ENCODE results near the gene ZBTB26.

The ZBTB26 gene

DNA sequence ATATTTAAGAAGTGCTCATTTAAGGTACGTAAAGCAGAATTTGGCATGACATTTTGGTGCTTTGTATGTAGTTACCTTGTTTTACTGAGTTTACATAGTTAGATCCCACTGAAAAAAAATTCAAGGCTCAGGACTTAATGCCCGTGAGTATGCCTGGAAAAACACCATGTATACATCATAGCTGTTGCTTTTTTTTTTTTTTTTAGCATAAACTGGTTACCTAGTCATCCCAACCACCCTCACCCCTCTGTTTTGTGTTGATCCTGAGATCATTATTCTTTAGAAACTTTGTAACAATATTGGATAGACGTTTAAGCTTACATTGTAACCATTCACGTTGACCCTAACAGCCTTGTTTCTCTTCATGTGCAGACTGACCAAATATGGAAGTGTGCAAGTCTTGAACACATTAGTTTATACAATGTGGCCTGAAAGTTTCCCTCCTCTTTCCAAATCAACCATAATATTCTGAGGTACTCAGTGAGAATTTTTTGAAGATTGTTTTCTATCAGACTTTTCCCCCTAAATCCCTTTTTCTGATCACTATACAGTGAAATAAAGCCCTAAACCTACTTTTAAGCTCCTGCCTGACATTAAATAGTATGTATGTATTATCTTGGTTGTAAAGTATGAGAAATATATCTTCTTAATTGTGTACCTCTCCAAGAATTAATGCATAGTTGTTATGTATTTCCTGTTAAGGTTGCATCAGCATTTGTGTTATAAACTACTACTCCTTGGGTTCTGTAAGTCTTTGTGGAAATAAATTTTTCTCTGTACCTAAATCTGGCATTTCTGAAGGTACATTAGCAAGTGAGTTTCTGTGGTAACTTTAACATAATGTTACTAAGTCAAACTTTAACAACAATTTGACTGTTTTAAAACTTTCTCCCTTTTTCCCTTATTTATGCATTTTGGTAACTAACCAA, 13.9 kb upstream of the ZBTB26 start:
- DNase-seq (ENCODE audit: extremely low read depth, insufficient read length) = no peak
- no peaks in the 10 kb centered on the region; the same call in none of the 2 replicates for H3K36me3 ChIP-seq (ENCODE audit: control insufficient read depth, insufficient read depth, low read length)
- H3K4me3 ChIP-seq (replicated peaks; ENCODE audit: low read depth, low read length) = no peak overlapping the region
- TF ChIP-seq, protein P1, sequence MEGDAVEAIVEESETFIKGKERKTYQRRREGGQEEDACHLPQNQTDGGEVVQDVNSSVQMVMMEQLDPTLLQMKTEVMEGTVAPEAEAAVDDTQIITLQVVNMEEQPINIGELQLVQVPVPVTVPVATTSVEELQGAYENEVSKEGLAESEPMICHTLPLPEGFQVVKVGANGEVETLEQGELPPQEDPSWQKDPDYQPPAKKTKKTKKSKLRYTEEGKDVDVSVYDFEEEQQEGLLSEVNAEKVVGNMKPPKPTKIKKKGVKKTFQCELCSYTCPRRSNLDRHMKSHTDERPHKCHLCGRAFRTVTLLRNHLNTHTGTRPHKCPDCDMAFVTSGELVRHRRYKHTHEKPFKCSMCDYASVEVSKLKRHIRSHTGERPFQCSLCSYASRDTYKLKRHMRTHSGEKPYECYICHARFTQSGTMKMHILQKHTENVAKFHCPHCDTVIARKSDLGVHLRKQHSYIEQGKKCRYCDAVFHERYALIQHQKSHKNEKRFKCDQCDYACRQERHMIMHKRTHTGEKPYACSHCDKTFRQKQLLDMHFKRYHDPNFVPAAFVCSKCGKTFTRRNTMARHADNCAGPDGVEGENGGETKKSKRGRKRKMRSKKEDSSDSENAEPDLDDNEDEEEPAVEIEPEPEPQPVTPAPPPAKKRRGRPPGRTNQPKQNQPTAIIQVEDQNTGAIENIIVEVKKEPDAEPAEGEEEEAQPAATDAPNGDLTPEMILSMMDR (IDR thresholded peaks at IDR 0.05; ENCODE audit: insufficient read depth, low read length, poor library complexity, severe bottlenecking) = no peak
- no peaks in the 10 kb centered on the region for H3K27me3 ChIP-seq (replicated peaks; ENCODE audit: control insufficient read depth, insufficient read depth, low read length)

DNA sequence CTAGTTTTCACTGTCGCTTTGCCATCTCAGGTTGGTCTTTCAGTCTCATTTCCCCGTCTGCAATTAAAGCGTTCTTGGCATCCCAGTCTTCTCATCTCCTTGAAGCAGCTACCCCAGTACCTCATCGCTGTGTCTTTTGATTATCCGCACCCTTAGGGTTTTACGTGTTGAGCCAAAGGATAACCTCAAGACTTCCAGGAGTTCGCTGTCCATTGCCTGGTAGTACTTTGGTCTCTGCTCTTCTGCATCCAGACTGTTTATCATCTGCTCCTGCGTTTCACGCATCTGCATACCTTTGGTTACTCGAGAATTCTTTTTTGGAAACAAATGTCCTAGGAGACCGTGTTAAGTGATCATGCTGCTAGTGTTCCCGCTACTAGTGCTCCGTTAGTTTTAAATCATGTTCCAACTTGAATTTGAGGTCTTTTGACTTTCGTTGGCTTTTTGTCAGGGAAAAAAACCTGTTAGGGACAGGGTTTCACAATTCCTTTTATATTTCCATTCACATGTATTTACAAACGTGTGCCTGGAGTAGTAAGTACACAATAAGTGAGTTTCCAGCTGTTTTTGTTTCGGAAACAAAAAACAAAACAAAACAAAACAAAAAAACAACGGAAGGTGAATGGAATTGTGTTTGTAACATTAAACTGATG, 10.4 kb upstream of the ZBTB26 start:
- no peak for DNase-seq (ENCODE audit: extremely low read depth, insufficient read length)
- no peaks in the 10 kb centered on the region for H3K27me3 ChIP-seq (replicated peaks; ENCODE audit: control insufficient read depth, insufficient read depth, low read length)

DNA sequence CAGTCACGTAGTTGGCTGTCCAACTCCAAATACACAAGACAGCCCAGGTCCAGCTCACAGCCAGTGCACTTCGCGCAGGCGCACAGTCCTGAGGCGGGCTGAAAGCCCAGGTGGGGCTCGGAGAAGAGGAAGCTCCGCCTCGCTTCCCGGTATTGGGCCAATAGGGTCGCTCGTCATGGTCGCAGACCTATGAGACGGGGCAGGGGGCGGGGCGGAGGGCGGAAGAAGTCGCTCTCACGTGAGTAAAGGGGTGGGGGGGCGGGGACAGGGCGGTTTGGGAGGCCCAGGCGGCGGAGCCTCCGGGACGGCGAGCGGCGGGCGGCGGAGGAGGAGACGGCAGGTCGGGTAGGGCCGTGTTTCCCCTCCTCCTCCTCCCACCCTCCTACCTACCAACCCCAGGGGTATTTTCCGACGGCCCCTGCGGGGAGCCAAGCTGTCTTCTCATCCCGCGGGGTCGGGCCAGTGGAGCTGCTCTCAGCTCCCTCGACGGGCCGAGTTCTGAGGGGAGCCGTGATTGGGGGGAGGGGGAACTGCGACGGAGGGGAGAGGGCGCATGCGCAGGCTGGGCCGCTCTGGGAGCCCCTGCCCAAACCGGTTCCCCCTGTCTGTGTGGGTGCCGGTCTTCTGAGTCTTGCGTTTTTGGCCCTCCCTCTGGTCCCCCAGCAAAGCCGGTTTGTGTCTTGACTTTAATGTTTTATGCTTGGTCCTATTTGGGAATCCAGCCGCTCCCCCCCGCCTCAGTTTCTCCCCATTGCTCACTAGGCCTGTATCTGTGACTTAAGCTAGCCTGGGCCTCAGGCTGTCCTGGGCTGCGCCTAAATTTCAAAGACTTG, 9.7 kb upstream of the ZBTB26 start, which contains the start of gene RABGAP1:
Gene RABGAP1 (plus strand): TSS at position 272 of the 833 bp plus-strand sequence. CDS start 16,040 bp downstream, outside the sequence.
- TF ChIP-seq, protein P1 (IDR thresholded peaks at IDR 0.05; ENCODE audit: insufficient read depth, low read length, poor library complexity, severe bottlenecking) = no peak
- H3K4me3 ChIP-seq (replicated peaks; ENCODE audit: low read depth, low read length) = peak within 1 kb of the TSS; percentile 88
- DNase-seq (ENCODE audit: extremely low read depth, insufficient read length) = peak; percentile 93
- peaks cover 3% of the 10 kb centered on the region for H3K36me3 ChIP-seq (ENCODE audit: control insufficient read depth, insufficient read depth, low read length)
- no peaks in the 10 kb centered on the region for H3K27me3 ChIP-seq (replicated peaks; ENCODE audit: control insufficient read depth, insufficient read depth, low read length)

More for the DNA sequence above, 10.4 kb upstream of the ZBTB26 start:
- Histone ChIP-seq H3K4me3 (replicated peaks; ENCODE audit: low read depth, low read length) (peak overlapping the region; percentile 88), H3K36me3 (ENCODE audit: control insufficient read depth, insufficient read depth, low read length) (peaks cover 2% of the 10 kb centered on the region; the same call in 1 of the 2 replicates)
- TF ChIP-seq, protein P1 (IDR thresholded peaks at IDR 0.05; ENCODE audit: insufficient read depth, low read length, poor library complexity, severe bottlenecking) = no peak

DNA sequence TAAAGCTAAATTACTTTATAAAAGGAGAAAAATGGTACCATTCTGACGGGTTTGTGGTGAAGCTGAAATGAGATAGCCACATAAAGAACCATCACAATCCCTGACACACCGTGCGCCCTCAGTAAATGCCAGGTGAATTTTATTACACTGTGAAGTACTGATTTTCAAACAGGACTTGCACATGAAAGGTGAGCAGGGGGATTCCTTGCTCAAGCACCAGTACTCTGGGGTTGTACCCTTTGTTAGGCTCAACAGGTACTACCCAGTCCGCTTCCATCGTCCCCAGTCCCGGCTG, 9.1 kb upstream of the ZBTB26 start:
- TF ChIP-seq, protein P1 (IDR thresholded peaks at IDR 0.05; ENCODE audit: insufficient read depth, low read length, poor library complexity, severe bottlenecking) = no peak
- peak overlapping the region; percentile 56 for H3K4me3 ChIP-seq (replicated peaks; ENCODE audit: low read depth, low read length)
- no peak for DNase-seq (ENCODE audit: extremely low read depth, insufficient read length)
- H3K27me3 ChIP-seq (replicated peaks; ENCODE audit: control insufficient read depth, insufficient read depth, low read length) = no peaks in the 10 kb centered on the region
- H3K36me3 ChIP-seq (ENCODE audit: control insufficient read depth, insufficient read depth, low read length) = peaks cover 3% of the 10 kb centered on the region

DNA sequence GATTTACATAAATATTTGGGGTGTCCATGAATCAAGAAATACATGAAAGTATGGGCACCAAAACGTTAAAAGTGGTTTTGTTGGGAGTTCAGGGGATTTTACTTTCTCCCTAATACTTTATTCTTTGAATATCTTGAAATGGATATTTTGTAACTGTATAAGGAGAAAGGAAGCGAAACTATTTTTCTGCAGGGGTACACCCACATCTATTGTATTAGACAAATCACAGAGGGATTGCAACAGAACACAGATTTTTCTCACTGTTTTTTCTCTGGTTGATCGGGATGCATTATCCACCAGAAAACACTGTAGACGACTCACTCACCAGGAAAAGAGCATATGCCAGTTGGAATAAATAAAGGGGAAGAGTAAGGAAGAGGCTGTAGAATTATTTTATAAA, 8.3 kb upstream of the ZBTB26 start:
- Histone ChIP-seq H3K36me3 (ENCODE audit: control insufficient read depth, insufficient read depth, low read length) (peaks cover 3% of the 10 kb centered on the region), H3K27me3 (replicated peaks; ENCODE audit: control insufficient read depth, insufficient read depth, low read length) (no peaks in the 10 kb centered on the region), H3K4me3 (replicated peaks; ENCODE audit: low read depth, low read length) (no peak overlapping the region)
- DNase-seq (ENCODE audit: extremely low read depth, insufficient read length) = no peak
- TF ChIP-seq, protein P1 (IDR thresholded peaks at IDR 0.05; ENCODE audit: insufficient read depth, low read length, poor library complexity, severe bottlenecking) = no peak

Measured in GM06990 (cell line).